WTC11 (cell line): ENCODE data around the gene CXXC4. TPM values are rescaled to one million over a fixed set of nuclear protein-coding genes. Genes with fewer than 3 reads are reported as not detected.

Source experiments
- ATAC-seq: fragments of 200-7000 bp; cut with Tn5 transposase; 2 replicates; pipeline ENCODE4 v1.10.0; 2021; ENCODE audit warnings: mild to moderate bottlenecking, moderate library complexity
- CTCF ChIA-PET: fragments of 300-600 bp; sonication (Branson Sonifier 250); formaldehyde crosslinking; loops from one replicate; lab custom pipeline; 2021; ENCODE audit warnings: antibody characterized with exemption; lab: Charles Lee
- POLR2A ChIA-PET: fragments of 350-600 bp; sonication (Branson Sonifier 250); formaldehyde crosslinking; loops from one replicate; lab custom pipeline; 2021; ENCODE audit warnings: antibody characterized with exemption; lab: Charles Lee
- DNase-seq: peaks from one replicate; pipeline ENCODE4 v3.0.0; 2021; ENCODE audit warnings: low spot score
- H3K27ac Mint-ChIP-seq: 2 replicates; pipeline ENCODE4 v1.8.0; 2021; ENCODE audit warnings: mixed read lengths
- H3K27me3 Mint-ChIP-seq: 2 replicates; pipeline ENCODE4 v1.8.0; 2021; ENCODE audit warnings: low read depth, mild to moderate bottlenecking, moderate library complexity, mixed read lengths
- H3K36me3 Mint-ChIP-seq: 2 replicates; pipeline ENCODE4 v1.8.0; 2021; ENCODE audit warnings: mixed read lengths
- H3K4me1 Mint-ChIP-seq: 2 replicates; pipeline ENCODE4 v1.8.0; 2022; ENCODE audit warnings: mixed read lengths
- H3K4me3 Mint-ChIP-seq: 2 replicates; pipeline ENCODE4 v1.8.0; 2021; ENCODE audit warnings: mild to moderate bottlenecking, moderate library complexity, mixed read lengths
- H3K9me3 Mint-ChIP-seq: 2 replicates; pipeline ENCODE4 v1.8.0; 2021; ENCODE audit warnings: mixed read lengths
- AR ChIP-seq: fragments of 250-450 bp; sonication (Bioruptor Pico); IDR thresholded peaks from 2 replicates; pipeline ENCODE4 v1.9.0; 2021; ENCODE audit warnings: mild to moderate bottlenecking
- EMX1 ChIP-seq: fragments of 250-450 bp; sonication (Bioruptor Pico); IDR thresholded peaks from 2 replicates; pipeline ENCODE4 v1.8.0; 2021; ENCODE audit warnings: mild to moderate bottlenecking
- JUN ChIP-seq: sonication (generic); formaldehyde crosslinking; IDR thresholded peaks from 2 replicates; pipeline ENCODE4 v1.8.0; 2023; ENCODE audit warnings: mild to moderate bottlenecking, missing genetic modification reagents
- MXD4 ChIP-seq: fragments of 250-450 bp; sonication (Bioruptor Pico); IDR thresholded peaks from 2 replicates; pipeline ENCODE4 v1.8.0; 2021; ENCODE audit warnings: mild to moderate bottlenecking, moderate library complexity, borderline replicate concordance
- NFYB ChIP-seq: sonication (generic); formaldehyde crosslinking; conservative IDR thresholded peaks from 2 replicates; pipeline ENCODE4 v1.8.0; 2022; ENCODE audit warnings: low read depth, missing genetic modification reagents
- RELA ChIP-seq: sonication (generic); formaldehyde crosslinking; IDR thresholded peaks from 2 replicates; pipeline ENCODE4 v1.8.1; 2022; ENCODE audit warnings: missing genetic modification reagents, mild to moderate bottlenecking, borderline replicate concordance
- ZNF121 ChIP-seq: sonication (generic); formaldehyde crosslinking; IDR thresholded peaks from 2 replicates; pipeline ENCODE4 v1.8.0; 2023; ENCODE audit warnings: missing genetic modification reagents
- ZNF281 ChIP-seq: sonication (generic); formaldehyde crosslinking; IDR thresholded peaks from 2 replicates; pipeline ENCODE4 v1.8.0; 2023; ENCODE audit warnings: mild to moderate bottlenecking, missing genetic modification reagents
- ZNF423 ChIP-seq: fragments of 250-450 bp; sonication (Bioruptor Pico); IDR thresholded peaks from 2 replicates; pipeline ENCODE4 v2.1.2; 2022; ENCODE audit warnings: mild to moderate bottlenecking, moderate library complexity
- ZNF532 ChIP-seq: fragments of 250-450 bp; sonication (Bioruptor Pico); IDR thresholded peaks from 2 replicates; pipeline ENCODE4 v1.9.0; 2021; ENCODE audit warnings: mild to moderate bottlenecking, borderline replicate concordance
- total RNA-seq: library from RNA; stranded (reverse); gene quantifications from 3 replicates; pipeline ENCODE4 v1.2.3, GENCODE V29; 2021
- TF ChIP-seq, protein P1 (sequence below): sonication (generic); formaldehyde crosslinking; IDR thresholded peaks from 2 replicates; pipeline ENCODE4 v1.8.1; 2022; ENCODE audit warnings: mild to moderate bottlenecking, moderate library complexity, missing genetic modification reagents
- TF ChIP-seq, protein P2 (sequence below): sonication (generic); formaldehyde crosslinking; IDR thresholded peaks from 2 replicates; pipeline ENCODE4 v1.8.1; 2023; ENCODE audit warnings: mild to moderate bottlenecking, missing genetic modification reagents, moderate library complexity
- TF ChIP-seq, protein P3 (sequence below): sonication (generic); formaldehyde crosslinking; IDR thresholded peaks from 2 replicates; pipeline ENCODE4 v1.8.1; 2022; ENCODE audit warnings: low read depth, missing genetic modification reagents, borderline replicate concordance
- TF ChIP-seq, protein P4 (sequence below): fragments of 250-450 bp; sonication (Bioruptor Pico); IDR thresholded peaks from 2 replicates; pipeline ENCODE4 v1.9.0; 2021; ENCODE audit warnings: mild to moderate bottlenecking

Gene CXXC4
- total RNA-seq, 1 experiment from 2014 or later: 2.4 TPM

- TF ChIP-seq AR (CRISPR knock-in tag) (no peak), ZNF423 (CRISPR knock-in tag) (no peak), NFYB (CRISPR knock-in tag) (no peak), ZNF532 (CRISPR knock-in tag) (no peak), JUN (no peak)
Observed at GRCh38 chr4:104516884-104517283, 22.2 kb upstream of the CXXC4 start (continued).

- TF ChIP-seq, protein P1, sequence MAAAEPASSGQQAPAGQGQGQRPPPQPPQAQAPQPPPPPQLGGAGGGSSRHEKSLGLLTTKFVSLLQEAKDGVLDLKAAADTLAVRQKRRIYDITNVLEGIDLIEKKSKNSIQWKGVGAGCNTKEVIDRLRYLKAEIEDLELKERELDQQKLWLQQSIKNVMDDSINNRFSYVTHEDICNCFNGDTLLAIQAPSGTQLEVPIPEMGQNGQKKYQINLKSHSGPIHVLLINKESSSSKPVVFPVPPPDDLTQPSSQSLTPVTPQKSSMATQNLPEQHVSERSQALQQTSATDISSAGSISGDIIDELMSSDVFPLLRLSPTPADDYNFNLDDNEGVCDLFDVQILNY (CRISPR knock-in tag): no peak
- TF ChIP-seq AR (CRISPR knock-in tag) (no peak), ZNF281 (CRISPR knock-in tag) (no peak), ZNF121 (no peak), MXD4 (CRISPR knock-in tag) (no peak), EMX1 (CRISPR knock-in tag) (no peak), RELA (no peak)
- TF ChIP-seq, protein P2, sequence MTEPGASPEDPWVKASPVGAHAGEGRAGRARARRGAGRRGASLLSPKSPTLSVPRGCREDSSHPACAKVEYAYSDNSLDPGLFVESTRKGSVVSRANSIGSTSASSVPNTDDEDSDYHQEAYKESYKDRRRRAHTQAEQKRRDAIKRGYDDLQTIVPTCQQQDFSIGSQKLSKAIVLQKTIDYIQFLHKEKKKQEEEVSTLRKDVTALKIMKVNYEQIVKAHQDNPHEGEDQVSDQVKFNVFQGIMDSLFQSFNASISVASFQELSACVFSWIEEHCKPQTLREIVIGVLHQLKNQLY (CRISPR knock-in tag): no peak
- TF ChIP-seq, protein P3, sequence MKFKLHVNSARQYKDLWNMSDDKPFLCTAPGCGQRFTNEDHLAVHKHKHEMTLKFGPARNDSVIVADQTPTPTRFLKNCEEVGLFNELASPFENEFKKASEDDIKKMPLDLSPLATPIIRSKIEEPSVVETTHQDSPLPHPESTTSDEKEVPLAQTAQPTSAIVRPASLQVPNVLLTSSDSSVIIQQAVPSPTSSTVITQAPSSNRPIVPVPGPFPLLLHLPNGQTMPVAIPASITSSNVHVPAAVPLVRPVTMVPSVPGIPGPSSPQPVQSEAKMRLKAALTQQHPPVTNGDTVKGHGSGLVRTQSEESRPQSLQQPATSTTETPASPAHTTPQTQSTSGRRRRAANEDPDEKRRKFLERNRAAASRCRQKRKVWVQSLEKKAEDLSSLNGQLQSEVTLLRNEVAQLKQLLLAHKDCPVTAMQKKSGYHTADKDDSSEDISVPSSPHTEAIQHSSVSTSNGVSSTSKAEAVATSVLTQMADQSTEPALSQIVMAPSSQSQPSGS (CRISPR knock-in tag): no peak
- TF ChIP-seq, protein P4, sequence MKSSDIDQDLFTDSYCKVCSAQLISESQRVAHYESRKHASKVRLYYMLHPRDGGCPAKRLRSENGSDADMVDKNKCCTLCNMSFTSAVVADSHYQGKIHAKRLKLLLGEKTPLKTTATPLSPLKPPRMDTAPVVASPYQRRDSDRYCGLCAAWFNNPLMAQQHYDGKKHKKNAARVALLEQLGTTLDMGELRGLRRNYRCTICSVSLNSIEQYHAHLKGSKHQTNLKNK: no peak
- no peak overlapping the region for H3K27ac Mint-ChIP-seq
- H3K9me3 Mint-ChIP-seq: no peaks in the 10 kb centered on the region
- ChIA-PET POLR2A (no interaction called here), CTCF (no interaction called here)
- no peaks in the 10 kb centered on the region for H3K4me1 Mint-ChIP-seq
- no peak overlapping the region for H3K4me3 Mint-ChIP-seq
- DNase-seq: no peak
- no peaks in the 10 kb centered on the region for H3K27me3 Mint-ChIP-seq
- no peaks in the 10 kb centered on the region for H3K36me3 Mint-ChIP-seq
- ATAC-seq: no peak
Observed at GRCh38 chr4:104508224-104508623, 13.5 kb upstream of the CXXC4 start.
